GM21526 (cell line): Measurements from ENCODE around the gene MCOLN1.
"Not testable (repeated sequence)": the region's sequence is repeated elsewhere in the genome, so short reads cannot be mapped to it uniquely, and the experiment has no call there.

Experiments
- ATAC-seq: cut with Tn5 transposase; IDR thresholded peaks from one replicate; pipeline ENCODE4 v1.9.1; 2021; ENCODE audit warnings: moderate library complexity; ENCODE audit not compliant: unreplicated experiment, low FRiP score

The MCOLN1 gene

GRCh38 chr19:7561325-7561724, 38.9 kb downstream of the MCOLN1 start:
- no peak for ATAC-seq

DNA sequence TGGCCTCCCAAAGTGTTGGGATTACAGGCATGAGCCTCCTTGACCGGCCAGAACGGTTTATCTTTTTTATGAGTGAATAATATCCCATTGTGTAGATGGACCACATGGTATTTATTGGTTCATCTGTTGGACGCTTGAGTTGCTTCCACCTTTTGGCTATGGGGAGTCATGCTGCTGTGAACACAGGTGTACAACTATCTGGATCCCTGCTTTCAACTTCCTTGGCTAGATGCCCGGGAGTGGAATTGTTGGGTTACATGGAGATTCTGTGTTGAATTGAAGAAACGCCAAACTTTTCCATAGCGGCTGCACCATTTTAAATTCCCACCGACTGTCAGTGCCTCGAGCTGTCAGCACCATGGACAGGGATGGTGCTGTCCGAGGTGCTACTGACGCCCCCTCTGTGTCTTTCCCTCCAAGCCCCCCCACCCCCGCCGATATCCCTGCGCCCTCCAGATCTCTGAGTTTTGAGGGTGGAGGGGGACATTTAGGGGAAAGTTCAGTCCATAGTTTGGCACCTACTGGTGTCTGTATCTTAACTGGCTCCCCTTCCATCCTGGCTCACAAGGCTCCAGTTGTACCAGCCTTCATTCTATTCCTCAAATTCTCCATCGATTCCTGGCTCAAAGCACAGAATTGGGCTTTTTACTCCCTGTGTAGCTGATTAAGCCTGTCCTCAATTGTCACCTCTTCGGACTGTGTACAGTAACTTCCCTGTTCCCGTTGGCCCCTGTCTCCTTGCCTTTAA, 40.4 kb downstream of the MCOLN1 start:
- no peak for ATAC-seq

DNA sequence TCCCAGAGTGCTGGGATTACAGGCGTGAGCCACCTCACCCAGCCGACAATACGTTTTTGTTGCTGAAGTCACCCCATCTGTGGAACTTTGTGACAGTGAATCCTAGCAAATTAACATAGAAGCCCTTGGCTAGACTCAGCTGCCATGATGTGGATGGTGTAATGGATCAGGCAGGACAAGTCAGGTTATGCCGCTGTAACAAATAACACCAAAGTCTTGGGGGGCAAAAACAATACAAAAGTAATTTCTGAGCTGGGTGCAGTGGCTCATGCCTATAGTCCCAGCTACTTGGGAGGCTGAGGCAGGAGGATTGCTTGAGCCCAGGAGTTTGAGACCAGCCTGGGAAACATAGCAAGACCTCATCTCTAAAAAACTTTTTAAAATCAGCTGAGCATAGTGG, 42.4 kb downstream of the MCOLN1 start:
- ATAC-seq, result no peak

DNA sequence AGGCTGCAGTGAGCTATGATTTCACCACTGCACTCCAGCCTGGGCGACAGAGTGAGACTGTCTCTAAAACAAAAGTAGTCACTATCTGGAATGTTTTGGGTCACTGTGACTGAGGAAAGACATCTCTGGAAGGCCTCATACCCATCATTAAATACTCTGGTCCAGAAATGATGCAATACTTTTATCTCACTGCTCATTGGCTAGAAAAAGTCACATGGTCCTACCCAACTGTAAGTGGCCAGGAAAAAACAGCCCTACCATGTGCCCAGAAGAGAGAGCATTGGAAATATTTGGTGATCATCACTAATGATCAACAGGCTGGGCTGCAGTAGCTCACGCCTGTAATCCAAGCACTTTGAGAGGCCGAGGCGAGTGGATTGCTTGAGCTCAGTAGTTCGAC, 42.9 kb downstream of the MCOLN1 start:
- ATAC-seq, result no peak

- no peak for ATAC-seq
Observed at GRCh38 chr19:7570761-7571160, 48.3 kb downstream of the MCOLN1 start.

DNA sequence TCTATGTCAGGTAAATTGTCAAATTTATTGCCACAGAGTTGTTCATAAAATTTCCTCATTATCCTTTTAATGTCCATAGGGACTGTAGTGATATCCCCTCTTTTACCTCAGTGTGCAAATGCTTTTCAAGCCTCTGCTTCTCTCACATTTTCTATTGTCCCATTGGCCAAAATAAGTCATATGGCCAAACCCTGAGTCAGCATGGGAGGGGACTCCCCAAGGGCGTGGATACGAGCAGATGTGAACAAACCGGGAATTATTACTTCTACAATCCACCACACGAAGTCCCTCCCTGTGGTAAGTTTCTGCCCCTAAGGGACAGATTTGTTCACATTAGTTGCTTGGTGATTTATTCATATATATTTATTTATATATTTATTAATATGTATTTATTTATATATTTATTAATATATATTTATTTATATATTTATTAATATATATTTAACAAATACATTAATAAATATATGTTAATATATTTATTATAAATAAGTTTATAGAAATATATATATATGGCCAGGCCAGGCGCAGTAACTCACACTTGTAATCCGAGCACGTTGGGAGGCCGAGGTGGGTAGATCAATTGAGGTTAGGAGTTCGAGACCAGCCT, 53.1 kb downstream of the MCOLN1 start:
- ATAC-seq, result no peak

DNA sequence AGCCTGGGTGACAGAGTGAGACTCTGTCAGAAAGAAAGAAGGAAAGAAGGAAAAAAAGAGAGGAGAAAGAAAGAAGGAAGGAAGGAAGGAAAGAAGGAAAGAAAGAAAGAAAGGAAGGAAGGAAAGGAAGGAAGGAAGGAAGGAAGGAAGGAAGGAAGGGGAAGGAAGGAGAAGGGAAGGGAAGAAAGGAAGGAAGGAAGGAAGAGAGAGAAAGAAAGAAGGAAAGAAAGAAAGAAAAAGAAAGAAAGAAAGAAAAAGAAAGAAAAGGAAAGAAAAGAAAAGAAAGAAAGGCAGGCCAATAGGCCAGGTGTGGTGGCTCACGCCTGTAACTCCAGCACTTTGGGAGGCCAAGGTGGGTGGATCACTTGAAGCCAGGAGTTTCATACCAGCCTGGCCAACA, 55.0 kb downstream of the MCOLN1 start:
- not testable (repeated sequence) for ATAC-seq

GRCh38 chr19:7578127-7578526, 55.7 kb downstream of the MCOLN1 start:
- ATAC-seq, result no peak

DNA sequence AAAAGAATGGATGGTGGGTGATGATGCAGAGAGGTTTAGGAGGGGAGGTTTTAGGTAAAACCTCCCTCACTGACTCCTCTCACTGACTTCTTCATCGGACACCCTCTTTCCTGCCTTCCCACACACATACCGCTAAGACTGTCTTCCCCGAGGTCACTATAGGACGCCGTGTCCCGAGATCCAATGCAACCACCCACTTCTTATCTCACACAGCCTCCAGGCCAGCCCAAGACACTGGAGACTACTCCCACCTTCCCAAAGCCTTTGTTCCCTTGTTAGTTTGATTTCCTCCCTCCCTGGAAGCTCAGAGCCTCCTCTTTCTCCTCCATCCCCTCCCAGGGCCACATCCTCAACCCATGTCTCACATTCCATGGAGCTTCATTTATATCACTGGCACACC, 56.8 kb downstream of the MCOLN1 start:
- no peak for ATAC-seq

GRCh38 chr19:7582446-7582845, 60.0 kb downstream of the MCOLN1 start:
- ATAC-seq, result no peak
